Colonic mucosa (tissue), 4 donors: ENCODE results near the gene LINS1. TPM values are rescaled to one million over a fixed set of nuclear protein-coding genes. Genes with fewer than 3 reads are reported as not detected.

Experiments used
- DNase-seq: peaks from one replicate; pipeline ENCODE4 v3.0.0-alpha.2; 2020
- H3K27ac ChIP-seq: fragments of 200-600 bp; one replicate; pipeline ENCODE4 v1.8.0; 2021
- H3K27me3 ChIP-seq: fragments of 200-600 bp; one replicate; pipeline ENCODE4 v1.8.0; 2021
- H3K36me3 ChIP-seq: fragments of 200-600 bp; one replicate; pipeline ENCODE4 v1.8.0; 2021
- H3K4me1 ChIP-seq: fragments of 200-600 bp; one replicate; pipeline ENCODE4 v1.8.0; 2021; ENCODE audit warnings: mild to moderate bottlenecking
- H3K4me3 ChIP-seq: fragments of 200-600 bp; one replicate; pipeline ENCODE4 v1.8.0; 2021
- H3K9ac ChIP-seq, 2 donors: one replicate each; pipeline ENCODE4 v1.7.0; 2013; ENCODE audit warnings: control low read depth in 2 of 2, low read depth in 2 of 2, low read length in 2 of 2
- H3K9me3 ChIP-seq: fragments of 200-600 bp; one replicate; pipeline ENCODE4 v1.8.0; 2021
- intact Hi-C: fragments of 100-400 bp; cut with DNase I; formaldehyde crosslinking; loops from one replicate; pipeline ENCODE4 v1.14.1; 2022
- total RNA-seq, 2 donors: library from RNA; stranded (reverse); fragmentation: NEBNext Ultra II Directional in 1 of 2; extraction: Animal tissue kit (Norgen Biotek cat#: 25700) in 1 of 2; gene quantifications; one replicate each; pipeline ENCODE4 v1.2.1, GENCODE V29; 2021
- TF ChIP-seq, protein P1 (sequence below): fragments of 200-600 bp; IDR thresholded peaks from one replicate; pipeline ENCODE4 v1.8.0; 2022; ENCODE audit warnings: antibody characterized with exemption, mild to moderate bottlenecking
- donor health status: healthy.
- donor health status: DM: no; HTN: no; CAD: no.
- donor health status: DM: no; HTN: no; CAD: no.

The LINS1 gene
- total RNA-seq, result 10 to 100 TPM; 12.6 to 14.4 TPM

GRCh38 chr15:100602064-100602822 lies at the start of gene LINS1, which contains the start of gene ASB7:
Gene LINS1 (minus strand): TSS chr15:100602184. CDS start chr15:100580842, 21,342 bp downstream.
Gene ASB7 (plus strand): TSS chr15:100602589. CDS start chr15:100612217, 9,628 bp downstream.
- Histone ChIP-seq H3K9me3 (no peaks in the 10 kb centered on the region), H3K27me3 (no peaks in the 10 kb centered on the region), H3K9ac (peak within 1 kb of the TSS; percentile 91 to 93), H3K4me3 (peak within 1 kb of the TSS; percentile 98), H3K4me1 (peaks cover 15% of the 10 kb centered on the region), H3K36me3 (no peaks in the 10 kb centered on the region), H3K27ac (peak within 1 kb of the TSS; percentile 85)
- DNase-seq, result peak; percentile 100
- intact Hi-C loops, result no loop called here
- TF ChIP-seq, protein P1, sequence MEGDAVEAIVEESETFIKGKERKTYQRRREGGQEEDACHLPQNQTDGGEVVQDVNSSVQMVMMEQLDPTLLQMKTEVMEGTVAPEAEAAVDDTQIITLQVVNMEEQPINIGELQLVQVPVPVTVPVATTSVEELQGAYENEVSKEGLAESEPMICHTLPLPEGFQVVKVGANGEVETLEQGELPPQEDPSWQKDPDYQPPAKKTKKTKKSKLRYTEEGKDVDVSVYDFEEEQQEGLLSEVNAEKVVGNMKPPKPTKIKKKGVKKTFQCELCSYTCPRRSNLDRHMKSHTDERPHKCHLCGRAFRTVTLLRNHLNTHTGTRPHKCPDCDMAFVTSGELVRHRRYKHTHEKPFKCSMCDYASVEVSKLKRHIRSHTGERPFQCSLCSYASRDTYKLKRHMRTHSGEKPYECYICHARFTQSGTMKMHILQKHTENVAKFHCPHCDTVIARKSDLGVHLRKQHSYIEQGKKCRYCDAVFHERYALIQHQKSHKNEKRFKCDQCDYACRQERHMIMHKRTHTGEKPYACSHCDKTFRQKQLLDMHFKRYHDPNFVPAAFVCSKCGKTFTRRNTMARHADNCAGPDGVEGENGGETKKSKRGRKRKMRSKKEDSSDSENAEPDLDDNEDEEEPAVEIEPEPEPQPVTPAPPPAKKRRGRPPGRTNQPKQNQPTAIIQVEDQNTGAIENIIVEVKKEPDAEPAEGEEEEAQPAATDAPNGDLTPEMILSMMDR, result no peak

DNA sequence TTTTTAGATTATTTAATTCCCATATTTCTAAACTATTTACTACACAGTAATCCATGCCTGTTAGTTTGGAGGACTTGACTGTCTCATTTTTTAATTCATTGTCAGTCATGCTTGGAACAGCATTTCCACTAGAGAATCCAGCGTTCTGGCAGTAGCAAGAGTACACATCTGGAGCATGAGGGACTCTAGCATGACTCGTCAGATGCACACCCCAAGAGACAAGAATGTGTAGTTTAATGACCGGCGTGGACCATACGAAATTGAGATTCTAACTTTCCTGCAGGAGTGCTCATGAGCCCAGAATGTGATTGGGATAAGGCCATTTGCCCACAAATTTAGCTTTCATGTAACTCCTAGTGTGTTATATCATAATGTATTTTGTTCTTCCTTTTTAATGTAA lies 49.3 kb upstream of the LINS1 start:
- no peak for DNase-seq
- H3K4me3 ChIP-seq, result no peak overlapping the region
- H3K27ac ChIP-seq, result no peak overlapping the region
- TF ChIP-seq, protein P1, result no peak
- H3K9me3 ChIP-seq, result no peaks in the 10 kb centered on the region
- H3K4me1 ChIP-seq, result no peaks in the 10 kb centered on the region
- no peak overlapping the region for H3K9ac ChIP-seq
- no peaks in the 10 kb centered on the region for H3K36me3 ChIP-seq
- no peaks in the 10 kb centered on the region for H3K27me3 ChIP-seq
- intact Hi-C loops, result no loop called here

DNA sequence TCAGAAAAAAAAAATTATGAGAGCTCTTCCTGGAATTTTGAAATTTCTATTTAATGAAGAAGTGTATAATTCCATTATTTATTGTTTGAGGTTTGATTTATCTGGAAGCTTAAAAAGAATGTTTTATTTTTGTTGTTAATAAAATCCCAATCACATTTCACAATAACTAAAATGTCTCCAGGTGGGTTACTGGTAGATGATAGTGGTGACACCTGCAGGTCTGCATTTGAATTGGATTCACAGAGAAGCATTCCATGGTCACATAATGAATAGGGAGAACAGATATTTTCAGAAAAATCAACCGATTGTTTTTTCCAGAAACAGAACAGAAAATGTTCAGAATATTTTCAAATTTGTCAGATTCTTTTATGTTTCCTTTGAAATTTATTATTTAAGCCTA lies 48.7 kb upstream of the LINS1 start:
- no peaks in the 10 kb centered on the region for H3K36me3 ChIP-seq

GRCh38 chr15:100648951-100649350 lies 47.0 kb upstream of the LINS1 start:
- Histone ChIP-seq H3K9ac (no peak overlapping the region), H3K27me3 (no peaks in the 10 kb centered on the region), H3K9me3 (no peaks in the 10 kb centered on the region), H3K36me3 (no peaks in the 10 kb centered on the region), H3K4me3 (no peak overlapping the region), H3K4me1 (no peaks in the 10 kb centered on the region), H3K27ac (no peak overlapping the region)
- TF ChIP-seq, protein P1, result no peak
- DNase-seq, result no peak
- intact Hi-C loops, result no loop called here

More for the DNA sequence above, 48.7 kb upstream of the LINS1 start:
- H3K27me3 ChIP-seq, result no peaks in the 10 kb centered on the region
- H3K9ac ChIP-seq, result no peak overlapping the region
- no peak for DNase-seq
- no peak overlapping the region for H3K27ac ChIP-seq
- H3K9me3 ChIP-seq, result no peaks in the 10 kb centered on the region
- no peaks in the 10 kb centered on the region for H3K4me1 ChIP-seq
- TF ChIP-seq, protein P1, result no peak
- intact Hi-C loops, result no loop called here
- H3K4me3 ChIP-seq, result no peak overlapping the region

- Histone ChIP-seq H3K27ac (no peak overlapping the region), H3K4me1 (no peaks in the 10 kb centered on the region), H3K4me3 (no peak overlapping the region), H3K9me3 (no peaks in the 10 kb centered on the region), H3K27me3 (no peaks in the 10 kb centered on the region), H3K36me3 (no peaks in the 10 kb centered on the region), H3K9ac (no peak overlapping the region)
- intact Hi-C loops, result no loop called here
- TF ChIP-seq, protein P1, result no peak
- no peak for DNase-seq
These were observed 43.7 kb upstream of the LINS1 start for GRCh38 chr15:100645671-100646070.
